HG02798 (cell line): ENCODE data around the gene WDFY2.
A peak's percentile ranks its signal among the peaks of the same experiment; 100 is the strongest.
"Not testable (repeated sequence)": the region's sequence is repeated elsewhere in the genome, so short reads cannot be mapped to it uniquely, and the experiment has no call there.

ENCODE experiments used
- ATAC-seq: cut with Tn5 transposase; IDR thresholded peaks from one replicate; pipeline ENCODE4 v1.9.1; 2021; ENCODE audit warnings: mild to moderate bottlenecking; ENCODE audit not compliant: unreplicated experiment, poor library complexity

WDFY2 gene

GRCh38 chr13:51583875-51584730, at the start of gene WDFY2:
TSS of gene WDFY2 (plus strand) at chr13:51584462. CDS start at chr13:51584688, 226 bp downstream.
- peak; percentile 84 for ATAC-seq

- ATAC-seq: no peak
These were observed 45.6 kb upstream of the WDFY2 start for GRCh38 chr13:51538591-51539179.

GRCh38 chr13:51539887-51540286, 44.4 kb upstream of the WDFY2 start:
- no peak for ATAC-seq

- no peak for ATAC-seq
These were observed 43.2 kb upstream of the WDFY2 start for GRCh38 chr13:51541037-51541436.

- ATAC-seq: no peak
These were observed 42.4 kb upstream of the WDFY2 start for GRCh38 chr13:51541809-51542258.

GRCh38 chr13:51542346-51543242, 41.7 kb upstream of the WDFY2 start:
- ATAC-seq: no peak

- ATAC-seq: not testable (repeated sequence)
These were observed 38.8 kb upstream of the WDFY2 start for GRCh38 chr13:51545446-51545845.

GRCh38 chr13:51547425-51548176, 36.7 kb upstream of the WDFY2 start:
- no peak for ATAC-seq

GRCh38 chr13:51549050-51549449, 35.2 kb upstream of the WDFY2 start:
- ATAC-seq: peak; percentile 77

- ATAC-seq: no peak
These were observed 34.7 kb upstream of the WDFY2 start for GRCh38 chr13:51549593-51549992.

- no peak for ATAC-seq
These were observed 34.1 kb upstream of the WDFY2 start for GRCh38 chr13:51550151-51550550.

GRCh38 chr13:51551416-51551815, 32.8 kb upstream of the WDFY2 start:
- no peak for ATAC-seq

GRCh38 chr13:51552027-51552426, 32.2 kb upstream of the WDFY2 start:
- peak; percentile 37 for ATAC-seq

GRCh38 chr13:51553531-51553930, 30.7 kb upstream of the WDFY2 start:
- no peak for ATAC-seq

- ATAC-seq: no peak
These were observed 27.5 kb upstream of the WDFY2 start for GRCh38 chr13:51556740-51557139.

GRCh38 chr13:51557438-51557837, 26.8 kb upstream of the WDFY2 start:
- no peak for ATAC-seq

GRCh38 chr13:51557875-51558612, 26.2 kb upstream of the WDFY2 start:
- no peak for ATAC-seq

- ATAC-seq: no peak
These were observed 24.1 kb upstream of the WDFY2 start for GRCh38 chr13:51559946-51560735.
